ENCODE results near the gene JAM3.

JAM3 gene

DNA sequence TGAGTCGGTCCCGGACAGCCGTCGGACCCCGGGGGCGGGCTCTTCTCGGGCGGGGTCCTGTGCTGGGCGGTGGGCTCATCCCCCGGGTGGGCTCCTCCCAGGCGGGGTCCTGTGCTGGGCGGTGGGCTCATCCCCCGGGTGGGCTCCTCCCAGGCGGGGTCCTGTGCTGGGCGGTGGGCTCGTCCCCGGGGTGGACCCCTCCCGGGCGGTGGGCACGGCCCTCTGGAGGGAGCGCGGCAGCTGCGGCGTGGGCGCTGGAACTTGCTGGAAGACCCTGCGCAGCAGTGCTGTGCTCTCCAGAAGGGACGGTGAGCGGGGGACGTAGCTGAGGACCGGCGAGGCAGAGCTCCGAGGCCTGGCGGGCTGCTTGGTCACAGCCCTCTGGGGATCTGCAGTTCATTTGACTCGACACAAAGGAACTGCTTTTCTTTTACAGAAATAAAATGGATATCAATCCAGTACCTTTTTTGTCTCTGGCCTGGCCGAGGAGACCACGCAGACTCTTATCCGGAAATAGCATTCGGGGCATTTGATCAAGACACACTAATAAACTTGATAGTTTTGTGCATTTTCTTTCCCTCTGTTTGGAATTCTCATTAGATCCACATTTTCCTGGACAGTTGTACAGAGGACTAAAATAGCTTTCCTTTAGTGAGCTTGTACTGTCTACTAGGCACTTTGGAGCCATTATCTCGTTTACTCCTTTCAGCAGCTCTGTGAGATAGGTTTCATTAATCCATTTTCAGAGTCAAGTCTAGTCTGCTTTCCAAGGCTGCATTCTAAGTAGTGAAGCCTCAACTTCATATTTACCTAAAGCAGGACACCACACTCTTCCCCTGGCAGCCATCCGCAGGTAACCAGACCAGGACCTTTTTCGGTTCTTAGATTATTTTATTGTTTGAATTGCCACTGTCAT, 812 bp downstream of the JAM3 start:
- DNase-seq (ENCODE audit: extremely low spot score) = peak; percentile 50
- CTCF ChIA-PET = interaction anchor here (0.9 kb wide), 1 partner anchor 14 kb away, joined by 3 read pairs; no protein-coding TSS in a partner anchor
- TF ChIP-seq BHLHE40 (IDR thresholded peaks at IDR 0.05; ENCODE audit: borderline replicate concordance) (no peak), LEF1 (IDR thresholded peaks at IDR 0.05; ENCODE audit: borderline replicate concordance) (no peak), ZNF384 (IDR thresholded peaks at IDR 0.05) (no peak), CTBP1 (IDR thresholded peaks at IDR 0.05; ENCODE audit: borderline replicate concordance) (no peak), FOXM1 (IDR thresholded peaks at IDR 0.05; ENCODE audit: borderline replicate concordance) (no peak), SUZ12 (IDR thresholded peaks at IDR 0.05) (no peak), SP1 (IDR thresholded peaks at IDR 0.05) (no peak), ARNT (IDR thresholded peaks at IDR 0.05) (no peak), FOXA1 (IDR thresholded peaks at IDR 0.05) (no peak), NFRKB (IDR thresholded peaks at IDR 0.05) (no peak), ELF4 (IDR thresholded peaks at IDR 0.05) (no peak), HDGF (IDR thresholded peaks at IDR 0.05; ENCODE audit: borderline replicate concordance) (no peak), FOXK2 (IDR thresholded peaks at IDR 0.05) (no peak)
- TF ChIP-seq, protein P1, sequence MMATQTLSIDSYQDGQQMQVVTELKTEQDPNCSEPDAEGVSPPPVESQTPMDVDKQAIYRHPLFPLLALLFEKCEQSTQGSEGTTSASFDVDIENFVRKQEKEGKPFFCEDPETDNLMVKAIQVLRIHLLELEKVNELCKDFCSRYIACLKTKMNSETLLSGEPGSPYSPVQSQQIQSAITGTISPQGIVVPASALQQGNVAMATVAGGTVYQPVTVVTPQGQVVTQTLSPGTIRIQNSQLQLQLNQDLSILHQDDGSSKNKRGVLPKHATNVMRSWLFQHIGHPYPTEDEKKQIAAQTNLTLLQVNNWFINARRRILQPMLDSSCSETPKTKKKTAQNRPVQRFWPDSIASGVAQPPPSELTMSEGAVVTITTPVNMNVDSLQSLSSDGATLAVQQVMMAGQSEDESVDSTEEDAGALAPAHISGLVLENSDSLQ (IDR thresholded peaks at IDR 0.05) = no peak
- POLR2A ChIA-PET = interaction anchor here (1.2 kb wide), 1 partner anchor 155 kb away, joined by 3 read pairs; the partner anchor contains the start of gene VPS26B

DNA sequence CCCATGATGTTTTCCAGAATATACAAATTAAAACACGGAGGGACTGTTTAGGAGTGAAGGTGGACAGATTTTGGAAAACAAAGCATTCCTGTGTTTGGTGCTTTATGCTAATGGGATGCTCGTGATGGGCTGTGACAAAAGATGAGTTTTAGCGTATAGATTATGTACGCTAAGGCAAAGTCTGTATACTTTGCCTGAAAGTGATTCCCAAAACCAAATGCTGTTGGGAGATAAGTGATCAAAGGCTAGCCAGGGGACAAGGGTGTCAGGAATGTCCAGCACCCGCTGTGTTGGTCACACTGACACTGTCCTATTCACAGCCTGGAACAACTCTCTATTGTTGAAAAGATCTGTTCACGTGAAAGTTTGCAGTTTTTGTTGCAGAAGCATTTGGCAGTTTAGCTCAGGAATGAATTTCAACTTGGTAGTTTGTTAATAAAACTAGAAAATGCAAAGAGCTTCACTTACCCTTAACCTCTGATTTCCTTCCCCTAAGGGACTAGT, 1.5 kb downstream of the JAM3 start:
- DNase-seq (ENCODE audit: extremely low spot score) = no peak
- POLR2A ChIA-PET = interaction anchor here (0.6 to 1.2 kb wide), 2 partner anchors 154 to 156 kb away, joined by 3 read pairs; partner anchors contain the start of gene VPS26B
- no peak for TF ChIP-seq ZNF384 (IDR thresholded peaks at IDR 0.05)
- TF ChIP-seq, protein P1 (IDR thresholded peaks at IDR 0.05) = no peak
- CTCF ChIA-PET = interaction anchor here (0.9 kb wide), 1 partner anchor 14 kb away, joined by 3 read pairs; no protein-coding TSS in a partner anchor

DNA sequence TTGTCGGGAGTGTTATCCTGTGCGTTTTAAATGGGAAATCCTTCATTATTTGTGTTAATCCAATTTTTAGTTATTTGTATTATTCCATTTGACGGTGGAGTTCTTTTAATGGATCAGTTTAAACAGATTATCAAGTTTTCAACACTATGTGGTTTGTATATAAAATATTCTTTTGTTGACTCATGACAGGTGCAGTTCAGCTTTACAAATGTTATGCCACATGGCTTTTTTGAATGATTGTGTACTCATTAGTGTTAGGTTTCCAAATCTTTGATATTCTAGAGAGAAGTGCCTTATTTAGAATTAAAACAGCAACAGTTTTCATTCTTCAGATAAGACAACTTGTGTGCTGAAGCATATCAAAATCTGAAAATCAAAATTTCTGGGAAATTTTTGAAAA, 2.4 kb downstream of the JAM3 start:
- ChIA-PET POLR2A (interaction anchor here (1.2 kb wide), 1 partner anchor 153 kb away, joined by 3 read pairs; the partner anchor contains the start of gene VPS26B), CTCF (no interaction called here)
- TF ChIP-seq LEF1 (IDR thresholded peaks at IDR 0.05; ENCODE audit: borderline replicate concordance) (no peak), L3MBTL2 (conservative IDR thresholded peaks at IDR 0.05) (no peak), ELF4 (IDR thresholded peaks at IDR 0.05) (no peak), TARDBP (IDR thresholded peaks at IDR 0.05) (no peak), CTBP1 (IDR thresholded peaks at IDR 0.05; ENCODE audit: borderline replicate concordance) (no peak), SUZ12 (IDR thresholded peaks at IDR 0.05) (no peak), BHLHE40 (IDR thresholded peaks at IDR 0.05; ENCODE audit: borderline replicate concordance) (no peak), FOXM1 (IDR thresholded peaks at IDR 0.05; ENCODE audit: borderline replicate concordance) (no peak), FOXK2 (IDR thresholded peaks at IDR 0.05) (no peak), NFRKB (IDR thresholded peaks at IDR 0.05) (no peak), SP1 (IDR thresholded peaks at IDR 0.05) (no peak), FOXA1 (IDR thresholded peaks at IDR 0.05) (no peak), ZNF384 (IDR thresholded peaks at IDR 0.05) (no peak)
- TF ChIP-seq, protein P1 (IDR thresholded peaks at IDR 0.05) = no peak
- no peak for DNase-seq (ENCODE audit: extremely low spot score)

DNA sequence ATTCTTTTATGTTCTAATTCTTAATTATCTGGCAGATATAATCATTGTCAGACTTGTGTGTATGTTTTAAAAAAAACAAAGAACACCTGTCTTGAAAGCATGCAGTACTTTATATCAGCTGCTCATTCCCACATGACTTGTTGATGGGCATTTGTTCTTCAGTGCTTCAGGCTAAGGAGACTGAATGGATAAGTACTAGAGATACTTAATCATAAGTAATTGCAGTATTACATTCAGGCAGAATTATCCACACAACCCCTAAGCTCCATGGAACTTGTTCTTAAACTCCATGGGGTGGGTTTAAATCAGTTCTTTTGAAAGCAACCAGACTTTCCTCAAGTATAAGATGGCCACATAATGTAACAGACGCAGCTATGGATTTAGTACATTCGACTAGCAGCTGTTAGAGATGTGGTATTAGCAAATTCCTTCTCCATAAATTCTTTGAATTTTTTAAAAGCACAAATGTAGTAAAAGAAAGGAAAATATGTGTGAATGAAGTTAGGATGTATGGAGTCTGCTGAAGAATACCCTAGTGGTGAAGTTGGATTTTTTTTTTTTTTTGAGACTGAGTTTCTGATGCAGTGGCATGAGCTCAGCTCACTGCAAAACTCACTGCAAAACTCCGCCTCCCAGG, 3.0 kb downstream of the JAM3 start:
- DNase-seq (ENCODE audit: extremely low spot score) = no peak
- CTCF ChIA-PET = interaction anchor here (0.7 kb wide), 1 partner anchor 26 kb away, joined by 3 read pairs; no protein-coding TSS in a partner anchor
- POLR2A ChIA-PET = no interaction called here
- TF ChIP-seq ZNF384 (IDR thresholded peaks at IDR 0.05) = peak; percentile 73
- no peak for TF ChIP-seq BHLHE40 (IDR thresholded peaks at IDR 0.05; ENCODE audit: borderline replicate concordance)

DNA sequence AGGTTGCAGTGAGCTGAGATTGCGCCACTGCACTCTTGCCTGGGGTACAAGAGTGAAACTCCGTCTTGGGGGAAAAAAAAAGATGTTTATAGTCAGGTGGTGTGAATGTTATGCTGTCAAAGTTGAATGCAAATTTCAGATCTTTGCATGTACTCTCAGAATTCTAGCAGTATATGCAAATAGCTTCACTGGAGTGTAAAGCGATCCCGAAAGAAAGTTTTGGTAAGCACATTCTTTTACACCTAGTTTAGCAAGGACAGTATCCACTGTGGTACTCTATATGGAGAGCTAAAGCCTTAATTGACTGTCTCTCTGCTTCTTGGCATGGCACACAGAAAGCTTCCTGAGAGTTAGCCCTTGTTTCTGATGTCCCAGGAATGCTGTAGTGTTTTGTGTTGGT, 4.0 kb downstream of the JAM3 start:
- TF ChIP-seq SP1 (IDR thresholded peaks at IDR 0.05) (no peak), TARDBP (IDR thresholded peaks at IDR 0.05) (no peak), FOXK2 (IDR thresholded peaks at IDR 0.05) (no peak), FOXA1 (IDR thresholded peaks at IDR 0.05) (no peak), HDGF (IDR thresholded peaks at IDR 0.05; ENCODE audit: borderline replicate concordance) (no peak), SUZ12 (IDR thresholded peaks at IDR 0.05) (no peak), CTBP1 (IDR thresholded peaks at IDR 0.05; ENCODE audit: borderline replicate concordance) (no peak), BHLHE40 (IDR thresholded peaks at IDR 0.05; ENCODE audit: borderline replicate concordance) (no peak), LEF1 (IDR thresholded peaks at IDR 0.05; ENCODE audit: borderline replicate concordance) (no peak), ARNT (IDR thresholded peaks at IDR 0.05) (no peak), FOXM1 (IDR thresholded peaks at IDR 0.05; ENCODE audit: borderline replicate concordance) (no peak)
- no peak for DNase-seq (ENCODE audit: extremely low spot score)
- ChIA-PET CTCF (interaction anchor here (0.6 to 0.7 kb wide), 3 partner anchors 9 to 24 kb away, joined by 3 to 6 read pairs (median 4); no protein-coding TSS in a partner anchor), POLR2A (interaction anchor here (0.6 kb wide), 1 partner anchor 8 kb away, joined by 4 read pairs; no protein-coding TSS in a partner anchor)
